H1 (cell line): ENCODE results near the gene TKFC. TPM values are rescaled to one million over a fixed set of nuclear protein-coding genes. Genes with fewer than 3 reads are reported as not detected.

Experiments
- CTCF ChIA-PET: fragments of 300-600 bp; sonication (Branson Sonifier 250); formaldehyde crosslinking; loops from one replicate; lab custom pipeline; 2021; ENCODE audit not compliant: partially characterized antibody; lab: Charles Lee
- POLR2A ChIA-PET: fragments of 300-600 bp; sonication (Branson Sonifier 250); formaldehyde crosslinking; loops from one replicate; lab custom pipeline; 2021; ENCODE audit warnings: inconsistent platforms; ENCODE audit not compliant: partially characterized antibody; lab: Charles Lee
- DNase-seq, 2 experiments: peaks; one replicate each; pipeline versions ENCODE4 v3.0.0 to v3.0.0-alpha.2; 2010 to 2022; ENCODE audit warnings: low spot score in 2 of 2, low read depth in 1 of 2, mixed read lengths in 1 of 2
- FAIRE-seq: peaks from 2 replicates; lab custom pipeline; 2011; peaks lifted over from hg19 to GRCh38; lab: Jason Lieb, UNC
- H2AFZ ChIP-seq: 2 replicates; pipeline ENCODE4 v1.8.1; 2012; ENCODE audit warnings: low read length, inconsistent platforms
- H2AK5ac ChIP-seq: 2 replicates; pipeline ENCODE4 v1.6.1; 2013; ENCODE audit warnings: low read depth, low read length
- H2BK120ac ChIP-seq: replicated peaks from 2 replicates; pipeline ENCODE3; 2013; ENCODE audit warnings: low read depth, low read length, inconsistent platforms
- H2BK12ac ChIP-seq: 2 replicates; pipeline ENCODE4 v1.6.1; 2013; ENCODE audit warnings: low read depth, low read length
- H2BK15ac ChIP-seq: 2 replicates; pipeline ENCODE4 v1.6.1; 2013; ENCODE audit warnings: low read length
- H2BK20ac ChIP-seq: 2 replicates; pipeline ENCODE4 v1.6.1; 2013; ENCODE audit warnings: low read length
- H2BK5ac ChIP-seq: 2 replicates; pipeline ENCODE4 v1.6.1; 2013; ENCODE audit warnings: low read depth, low read length
- H3K14ac ChIP-seq: 2 replicates; pipeline ENCODE4 v1.6.1; 2013; ENCODE audit warnings: inconsistent platforms; ENCODE audit not compliant: insufficient read length
- H3K18ac ChIP-seq: 2 replicates; pipeline ENCODE4 v1.6.1; 2013; ENCODE audit warnings: low read length; ENCODE audit errors: extremely low read depth
- H3K23ac ChIP-seq: 2 replicates; pipeline ENCODE4 v1.6.1; 2013; ENCODE audit warnings: inconsistent platforms; ENCODE audit not compliant: insufficient read length
- H3K23me2 ChIP-seq: 2 replicates; pipeline ENCODE4 v1.6.1; 2013; ENCODE audit warnings: low read depth, low read length
- H3K27ac ChIP-seq: 2 replicates; pipeline ENCODE4 v1.6.1; 2011; ENCODE audit warnings: low read depth, low read length, inconsistent platforms
- H3K27me3 ChIP-seq, 4 experiments: replicated peaks in 1 of 4; 1 replicate in 1 of 4; 2 replicates in 3 of 4; pipeline versions ENCODE4 v1.6.1 to v1.8.1; 2011 to 2013; ENCODE audit warnings: low read length in 3 of 4, mild to moderate bottlenecking in 3 of 4, inconsistent platforms in 2 of 4, mixed read lengths in 2 of 4, moderate library complexity in 1 of 4; ENCODE audit not compliant: control insufficient read depth in 3 of 4, insufficient read depth in 3 of 4; ENCODE audit errors: extremely low read depth in 1 of 4
- H3K36me3 ChIP-seq, 4 experiments: 2 replicates each; pipeline versions ENCODE4 v1.6.1 to v1.8.1; 2011 to 2013; ENCODE audit warnings: mild to moderate bottlenecking in 4 of 4, low read length in 3 of 4, moderate library complexity in 2 of 4, control low read depth in 1 of 4, inconsistent platforms in 1 of 4; ENCODE audit not compliant: insufficient read depth in 4 of 4, control insufficient read depth in 2 of 4
- H3K4ac ChIP-seq: replicated peaks from 2 replicates; pipeline ENCODE3; 2013; ENCODE audit warnings: low read length, low read depth, mixed read lengths, inconsistent platforms; ENCODE audit not compliant: insufficient read length
- H3K4me1 ChIP-seq, 4 experiments: replicated peaks in 1 of 4; 1 replicate in 1 of 4; 2 replicates in 3 of 4; pipeline versions ENCODE4 v1.6.1 to v1.8.1; 2011 to 2013; ENCODE audit warnings: low read length in 3 of 4, inconsistent platforms in 2 of 4, mixed read lengths in 1 of 4; ENCODE audit not compliant: insufficient read depth in 4 of 4, control insufficient read depth in 3 of 4
- H3K4me2 ChIP-seq, 2 experiments: 2 replicates each; pipeline versions ENCODE4 v1.6.1 to v1.8.1; 2011 to 2013; ENCODE audit warnings: low read depth in 2 of 2, low read length in 2 of 2, control low read depth in 1 of 2, inconsistent platforms in 1 of 2, mild to moderate bottlenecking in 1 of 2; ENCODE audit not compliant: insufficient read depth in 1 of 2
- H3K4me3 ChIP-seq, 4 experiments: fragments of 200-600, 300-600 bp in 1 of 4; sonication (generic), shearing (Covaris generic), sonication (Bioruptor Twin) in 1 of 4; 2 replicates each; pipeline versions ENCODE4 v1.5.1 to v1.8.1; 2011 to 2016; ENCODE audit warnings: low read length in 4 of 4, low read depth in 3 of 4, control low read depth in 2 of 4, inconsistent platforms in 2 of 4, mild to moderate bottlenecking in 2 of 4, mixed read lengths in 1 of 4, moderate library complexity in 1 of 4; ENCODE audit not compliant: insufficient read depth in 2 of 4; ENCODE audit errors: extremely low read depth in 1 of 4
- H3K56ac ChIP-seq: replicated peaks from 2 replicates; pipeline ENCODE3; 2013; ENCODE audit warnings: low read depth, mild to moderate bottlenecking, mixed read lengths, low read length, inconsistent platforms; ENCODE audit not compliant: insufficient read length
- H3K79me1 ChIP-seq: 2 replicates; pipeline ENCODE4 v1.6.1; 2013; ENCODE audit warnings: low read depth, low read length, control low read depth
- H3K79me2 ChIP-seq, 2 experiments: 2 replicates each; pipeline versions ENCODE4 v1.6.1 to v1.8.1; 2012 to 2013; ENCODE audit warnings: low read length in 2 of 2, mild to moderate bottlenecking in 2 of 2, inconsistent platforms in 1 of 2; ENCODE audit not compliant: insufficient read depth in 2 of 2, control insufficient read depth in 1 of 2
- H3K9ac ChIP-seq, 4 experiments: replicated peaks in 1 of 4; 1 replicate in 1 of 4; 2 replicates in 3 of 4; pipeline versions ENCODE4 v1.6.1 to v1.8.1; 2011 to 2013; ENCODE audit warnings: low read depth in 3 of 4, low read length in 3 of 4, control low read depth in 2 of 4, mild to moderate bottlenecking in 2 of 4, moderate library complexity in 2 of 4, inconsistent platforms in 1 of 4; ENCODE audit errors: extremely low read depth in 1 of 4
- H3K9me3 ChIP-seq, 2 experiments: 2 replicates each; pipeline versions ENCODE4 v1.6.1 to v1.8.1; 2012 to 2013; ENCODE audit warnings: mild to moderate bottlenecking in 2 of 2, moderate library complexity in 2 of 2, control low read depth in 1 of 2, inconsistent platforms in 1 of 2, low read depth in 1 of 2, low read length in 1 of 2, mixed read lengths in 1 of 2; ENCODE audit not compliant: insufficient read depth in 2 of 2
- H4K20me1 ChIP-seq, 2 experiments: replicated peaks in 1 of 2; 2 replicates each; pipeline versions ENCODE3 to v1.8.1; 2011 to 2013; ENCODE audit warnings: inconsistent platforms in 2 of 2, low read length in 2 of 2, mild to moderate bottlenecking in 1 of 2; ENCODE audit not compliant: insufficient read depth in 2 of 2, control insufficient read depth in 1 of 2
- H4K5ac ChIP-seq: 2 replicates; pipeline ENCODE4 v1.6.1; 2013; ENCODE audit warnings: low read length, low read depth, mixed read lengths, inconsistent platforms; ENCODE audit not compliant: insufficient read length
- H4K8ac ChIP-seq: 2 replicates; pipeline ENCODE4 v1.8.0; 2013; ENCODE audit warnings: mild to moderate bottlenecking, moderate library complexity, low read length, inconsistent platforms; ENCODE audit not compliant: insufficient read depth; ENCODE audit errors: extremely low read depth
- H4K91ac ChIP-seq: replicated peaks from 2 replicates; pipeline ENCODE3; 2013; ENCODE audit warnings: low read length, mixed read lengths, inconsistent platforms; ENCODE audit not compliant: insufficient read length
- ASH2L ChIP-seq: fragments of 200-600, 300-600 bp; sonication (generic); IDR thresholded peaks from one replicate; pipeline ENCODE4 v1.7.1; 2017; ENCODE audit warnings: low read length
- ATF2 ChIP-seq: IDR thresholded peaks from 2 replicates; pipeline ENCODE4 v1.6.1; 2012; ENCODE audit warnings: low read length, inconsistent platforms
- CHD1 ChIP-seq: IDR thresholded peaks from 2 replicates; pipeline ENCODE4 v1.6.1; 2012; ENCODE audit warnings: low read depth, low read length, improper control_type of control experiment
- EZH2 ChIP-seq: fragments of 200-600 bp; sonication (generic); IDR thresholded peaks from 2 replicates; pipeline ENCODE4 v1.7.1; 2012; ENCODE audit warnings: low read depth, mild to moderate bottlenecking, moderate library complexity, low read length, inconsistent platforms; ENCODE audit not compliant: severe bottlenecking
- GTF2F1 ChIP-seq: IDR thresholded peaks from 2 replicates; pipeline ENCODE4 v1.6.1; 2012; ENCODE audit warnings: low read depth, low read length, improper control_type of control experiment, borderline replicate concordance
- JUND ChIP-seq: IDR thresholded peaks from 2 replicates; pipeline ENCODE4 v1.6.1; 2011; ENCODE audit warnings: mild to moderate bottlenecking, improper control_type of control experiment, low read length
- KDM1A ChIP-seq: fragments of 200-600, 300-600 bp; sonication (generic); IDR thresholded peaks from 2 replicates; pipeline ENCODE4 v1.7.1; 2016; ENCODE audit warnings: mild to moderate bottlenecking, low read length, borderline replicate concordance
- MAX ChIP-seq: IDR thresholded peaks from 2 replicates; pipeline ENCODE4 v1.6.1; 2012; ENCODE audit warnings: inconsistent platforms
- RNF2 ChIP-seq: fragments of 200-900, 300-1000 bp; sonication (generic); IDR thresholded peaks from 2 replicates; pipeline ENCODE4 v1.7.1; 2016; ENCODE audit warnings: borderline replicate concordance, low read depth, mild to moderate bottlenecking, antibody characterized with exemption, low read length; ENCODE audit not compliant: poor library complexity, severe bottlenecking; ENCODE audit errors: missing control alignments
- SAP30 ChIP-seq: fragments of 300-600 bp; sonication (generic); IDR thresholded peaks from 2 replicates; pipeline ENCODE4 v1.7.1; 2012; ENCODE audit warnings: low read length, moderate library complexity, mild to moderate bottlenecking, inconsistent platforms; ENCODE audit not compliant: insufficient read depth, insufficient replicate concordance
- SP4 ChIP-seq: IDR thresholded peaks from 2 replicates; pipeline ENCODE4 v1.6.1; 2012; ENCODE audit warnings: low read length, inconsistent platforms
- WGBS, 2 experiments: shearing (Covaris generic) in 1 of 2; methylation state at CpG; one replicate each; pipeline versions ENCODE4 v1.1.6 to v1.1.7; 2013 to 2015; ENCODE audit warnings: low lambda C conversion rate in 2 of 2, mixed read lengths in 2 of 2, inconsistent platforms in 1 of 2, low coverage in 1 of 2, missing lambda C conversion rate in 1 of 2; ENCODE audit not compliant: insufficient replicate concordance in 2 of 2, insufficient coverage in 1 of 2, insufficient read length in 1 of 2; ENCODE audit errors: extremely low coverage in 1 of 2, missing lambda C conversion rate in 1 of 2; 5-methylcytosine and 5-hydroxymethylcytosine counted together
- polyA plus RNA-seq, 7 experiments: library from polyadenylated mRNA; depleted of rRNA in 3 of 7; stranded (reverse) in 5 of 7; unstranded in 2 of 7; fragments of >200 nt in 5 of 7; fragments of 200-250 nt in 2 of 7; gene quantifications; 1 replicate in 5 of 7; 2 replicates in 1 of 7; 4 replicates in 1 of 7; pipeline versions ENCODE4 v1.2.1 to v1.2.3, GENCODE V29; 2011 to 2013; ENCODE audit warnings: missing spikeins in 2 of 7, mixed read lengths in 2 of 7
- total RNA-seq: library from RNA; stranded (reverse); fragmentation: NEBNext Ultra II Directional; extraction: Animal tissue kit (Norgen Biotek cat#: 25700); gene quantifications from 2 replicates; pipeline ENCODE4 v1.2.1, GENCODE V29; 2021

TKFC gene
- total and polyA plus RNA-seq, 2 of the 8 experiments (the other 6 are each of a cell fraction or from before 2014, with no cell fraction given), result 53.5 to 55.0 TPM

- Histone ChIP-seq H4K8ac (no peak overlapping the region), H3K79me2 (peaks cover 3 to 19% of the 10 kb centered on the region in 2 experiments), H3K27me3 (no peaks in the 10 kb centered on the region), H3K36me3 (peaks cover 0 to under 1% (median 0%) of the 10 kb centered on the region in 4 experiments; a peak in 2 of 8 replicates), H2AK5ac (no peak overlapping the region), H2BK12ac (no peak overlapping the region), H3K56ac (no peak overlapping the region), H3K79me1 (peaks cover 5% of the 10 kb centered on the region), H2BK120ac (no peak overlapping the region), H3K14ac (no peak overlapping the region), H4K20me1 (no peaks in the 10 kb centered on the region), H3K23me2 (peaks cover 14% of the 10 kb centered on the region), H3K4me3 (no peak overlapping the region), H3K23ac (no peak overlapping the region), H3K9ac (no peak overlapping the region), H2BK5ac (no peak overlapping the region), H4K5ac (no peak overlapping the region), H3K9me3 (no peaks in the 10 kb centered on the region), H2AFZ (no peak overlapping the region), H3K4ac (no peak overlapping the region), H4K91ac (no peak overlapping the region), H3K18ac (no peak overlapping the region), H2BK20ac (no peak overlapping the region), H3K27ac (no peak overlapping the region), H3K4me2 (no peak overlapping the region), H2BK15ac (no peak overlapping the region), H3K4me1 (no peaks in the 10 kb centered on the region)
- CTCF ChIA-PET, result interaction anchor here (0.7 to 22.8 kb wide), 4 partner anchors 10 to 182 kb away, joined by 5 to 255 read pairs (median 102); partner anchors contain the start of genes DDB1 and TKFC
- FAIRE-seq (no peak), DNase-seq (no peak)
- POLR2A ChIA-PET, result interaction anchor here (1.3 to 39.7 kb wide), 4 partner anchors 6 to 71 kb away, joined by 3 to 1106 read pairs (median 607); partner anchors contain the start of genes CPSF7, CYB561A3, DDB1 and SDHAF2
- WGBS, 2 experiments, result 98% methylated on average over 11 of the region's 11 CpGs; no CpG with 5 or more reads in 1 of the 2 experiments
- TF ChIP-seq RNF2 (no peak), SP4 (no peak), ASH2L (no peak), ATF2 (no peak), CHD1 (no peak), SAP30 (no peak), GTF2F1 (no peak), KDM1A (no peak), EZH2 (no peak), JUND (no peak), MAX (no peak)
Measured at GRCh38 chr11:61358566-61358965, 25.5 kb downstream of the TKFC start.
